GM18873 (cell line): ENCODE data around the gene PMM2.

Source experiments
- ATAC-seq: cut with Tn5 transposase; IDR thresholded peaks from one replicate; pipeline ENCODE4 v1.9.1; 2021; ENCODE audit warnings: mild to moderate bottlenecking, moderate library complexity, moderate number of reproducible peaks; ENCODE audit not compliant: unreplicated experiment, low FRiP score

PMM2 gene

GRCh38 chr16:8882041-8882617, 84.5 kb downstream of the PMM2 start, which contains the start of gene LITAFD:
Gene LITAFD (plus strand): TSS chr16:8882351. CDS start chr16:8884356, 2,005 bp downstream.
- ATAC-seq = no peak

DNA sequence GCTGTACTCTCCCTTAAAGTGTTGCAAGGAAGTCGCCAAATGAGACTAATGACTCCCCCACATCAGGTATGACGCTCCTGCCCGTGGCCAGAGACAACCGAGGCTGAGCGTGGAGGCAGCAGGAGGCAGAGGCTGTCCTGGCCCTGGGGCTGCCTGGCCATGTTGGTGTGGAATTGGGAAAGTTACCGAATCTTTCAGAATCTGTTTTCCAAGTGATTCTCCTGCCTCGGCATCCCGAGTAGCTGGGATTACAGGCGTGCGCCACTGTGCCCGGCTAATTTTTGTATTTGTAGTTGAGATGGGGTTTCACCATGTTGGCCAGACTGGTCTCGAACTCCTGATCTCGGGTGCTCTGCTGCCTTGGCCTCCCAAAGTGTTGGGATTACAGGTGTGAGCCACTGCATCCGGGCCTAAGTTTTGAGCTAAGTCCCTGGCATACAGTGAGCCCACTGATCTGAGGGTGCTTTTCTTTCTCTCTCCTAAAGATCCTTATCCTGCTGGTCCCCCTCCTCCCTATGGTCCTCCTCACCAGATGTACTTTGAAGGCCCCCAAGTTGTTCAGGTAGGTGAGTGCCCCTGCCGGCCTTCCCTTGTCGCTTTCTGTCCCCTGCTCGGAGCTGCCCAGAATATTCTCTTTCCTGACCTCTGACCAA, 85.2 kb downstream of the PMM2 start:
- ATAC-seq = no peak

DNA sequence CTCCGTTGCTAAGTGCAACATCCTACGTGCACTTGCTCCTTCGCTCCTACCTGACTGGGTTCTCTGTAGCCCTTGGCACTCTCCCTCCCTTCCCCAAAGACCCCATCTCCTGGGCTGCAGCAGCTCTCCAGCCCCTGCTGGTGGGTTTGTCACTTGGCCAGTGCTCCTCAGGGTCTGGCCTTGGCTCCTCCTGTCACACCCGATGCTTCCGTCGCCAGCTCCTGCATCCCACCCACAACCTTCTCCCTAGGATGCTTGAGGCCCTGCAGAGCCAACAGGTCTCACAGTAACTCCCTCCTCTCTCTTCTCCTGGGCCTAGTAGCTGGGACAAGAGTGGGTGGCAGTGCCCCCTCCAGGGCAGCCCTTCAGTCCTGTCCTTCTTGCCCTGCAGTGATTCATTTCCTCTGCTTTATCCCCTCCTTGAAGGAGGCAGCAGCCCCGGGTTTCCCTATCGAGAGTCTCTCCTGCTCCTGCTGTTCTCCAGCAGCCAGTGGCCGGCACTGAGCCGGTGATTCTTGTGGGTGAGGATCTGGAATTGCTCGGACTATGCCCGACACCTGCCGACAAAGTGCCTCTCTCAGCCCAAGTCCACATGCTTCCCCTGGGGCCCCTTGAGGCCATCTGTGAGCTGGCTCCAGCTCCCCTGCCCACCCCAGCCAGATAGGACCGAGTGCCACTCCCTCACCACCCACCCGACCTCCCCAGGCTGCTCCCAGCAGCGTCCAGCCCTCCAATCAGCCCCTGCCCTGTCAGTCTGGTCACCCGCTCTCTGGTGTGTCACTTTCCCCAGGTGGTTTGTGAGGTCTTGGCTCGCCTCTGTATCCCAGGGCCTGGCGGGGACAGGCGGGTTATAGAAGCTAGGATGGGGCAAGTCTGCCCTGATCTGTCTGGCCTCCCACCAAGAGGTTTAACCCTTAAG, 88.3 kb downstream of the PMM2 start:
- no peak for ATAC-seq

DNA sequence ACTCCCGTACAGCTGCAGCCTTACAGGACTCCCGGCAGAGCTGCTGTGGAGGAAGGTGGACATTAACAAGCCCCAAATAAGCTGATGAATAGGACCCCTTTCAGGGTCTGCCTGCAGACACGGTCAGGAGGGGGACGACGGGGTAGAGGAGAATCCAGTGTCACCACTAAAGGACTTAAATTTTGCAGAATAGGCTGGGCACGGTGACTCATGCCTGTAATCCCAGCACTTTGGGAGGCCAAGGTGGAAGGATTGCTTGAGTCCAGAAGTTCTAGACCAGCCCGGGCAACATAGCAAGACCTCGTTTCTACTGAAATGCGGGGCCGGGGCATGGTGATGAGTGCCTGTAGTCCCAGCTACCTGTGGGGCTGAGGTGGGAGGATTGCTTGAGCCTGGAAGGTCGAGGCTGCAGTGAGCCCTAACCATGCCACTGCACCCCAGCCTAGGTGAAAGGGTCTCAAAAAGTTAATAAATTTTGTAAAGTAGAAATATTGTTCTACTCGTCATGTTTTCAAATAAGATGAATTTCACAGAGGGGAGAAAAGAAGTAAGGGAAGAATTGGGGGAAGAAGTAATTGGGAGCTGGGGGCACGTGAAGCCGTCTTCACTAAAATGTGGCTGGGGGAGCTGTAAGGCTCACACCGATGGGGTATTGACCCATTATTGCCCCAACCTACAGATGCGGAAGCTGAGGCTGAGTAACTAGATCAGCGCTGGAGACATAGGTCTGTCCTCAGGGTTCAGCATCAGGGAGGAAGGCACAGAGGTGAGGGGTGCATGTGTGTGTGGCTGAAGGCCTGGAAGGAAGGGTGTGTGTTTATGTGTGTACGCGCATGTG, 89.2 kb downstream of the PMM2 start:
- no peak for ATAC-seq

DNA sequence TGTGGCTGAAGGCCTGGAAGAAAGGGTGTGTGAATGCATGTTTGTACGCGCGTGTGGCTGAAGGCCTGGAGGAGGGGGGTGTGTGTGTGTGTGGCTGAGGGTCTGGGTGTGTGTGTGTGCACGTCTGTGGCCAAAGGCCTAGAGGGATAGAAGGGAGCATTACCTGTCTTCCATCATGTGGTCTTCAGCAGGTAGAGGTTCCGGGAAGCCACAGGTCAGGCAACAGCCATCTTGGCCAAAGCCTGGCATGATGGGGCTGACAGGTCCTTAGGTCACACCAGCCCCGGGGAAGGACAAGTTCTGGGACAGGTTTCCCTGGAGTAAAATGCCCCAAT, 89.8 kb downstream of the PMM2 start:
- ATAC-seq = no peak

DNA sequence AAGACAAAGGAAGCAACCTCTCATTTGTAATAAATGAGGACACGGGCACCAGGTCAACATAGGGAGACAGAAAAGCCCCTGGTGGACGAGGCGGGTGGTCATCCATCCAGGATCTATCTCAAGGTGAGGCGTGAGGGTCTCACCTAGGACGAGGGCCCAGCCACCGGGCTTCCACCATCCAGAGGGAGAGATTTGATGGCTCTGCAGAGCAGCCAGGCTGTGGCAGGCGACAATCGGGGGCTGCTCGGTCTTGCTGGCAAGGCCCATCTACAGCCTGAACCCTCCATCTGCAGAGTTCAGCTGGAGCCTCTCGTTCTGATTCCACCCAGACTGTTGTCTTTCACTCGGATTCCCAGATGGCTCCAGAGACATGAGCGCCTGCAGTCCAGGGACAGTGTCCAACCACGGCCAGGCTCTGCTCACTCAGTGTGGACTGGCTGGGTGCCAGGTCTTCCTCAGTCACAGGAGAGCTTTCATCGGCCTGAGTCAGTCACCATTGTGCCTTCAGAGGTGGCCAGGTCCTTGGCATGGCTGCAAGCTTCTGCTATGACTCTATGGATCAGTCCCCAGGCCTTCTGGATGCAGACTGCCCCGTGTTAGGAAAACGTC, 90.4 kb downstream of the PMM2 start:
- ATAC-seq = no peak

- no peak for ATAC-seq
Observed at GRCh38 chr16:8888951-8889892, 91.6 kb downstream of the PMM2 start.

DNA sequence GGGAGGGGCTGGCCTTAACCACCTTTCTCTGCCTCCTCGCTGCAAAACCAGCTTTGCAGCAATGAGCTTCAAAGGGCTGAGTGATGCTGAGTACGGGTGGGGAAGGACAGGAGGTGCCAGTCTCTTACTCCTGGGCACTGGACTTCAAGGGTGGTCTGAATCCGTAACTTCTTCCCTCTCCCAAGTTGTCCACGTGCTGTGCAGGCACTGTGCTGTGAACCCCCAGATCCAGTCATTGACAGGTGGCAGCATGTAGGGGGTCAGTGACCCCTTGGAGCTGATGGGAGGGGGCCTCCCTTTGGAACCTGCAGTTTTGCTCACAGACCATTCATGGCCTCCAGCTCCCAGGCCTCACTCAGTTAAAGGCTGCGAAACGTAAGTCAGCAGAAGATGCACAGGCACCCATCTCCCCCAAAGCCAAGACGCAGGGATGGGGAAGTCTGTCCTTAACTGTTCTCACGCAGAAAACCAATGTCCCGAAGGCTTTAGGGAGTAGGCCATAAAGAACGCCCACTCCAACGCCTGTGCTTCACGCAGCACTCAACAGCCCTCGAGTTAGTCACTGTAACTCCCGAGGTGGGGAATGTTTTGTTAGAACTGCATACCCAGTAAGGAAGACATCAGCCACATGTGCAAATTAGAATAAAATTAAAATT, 92.4 kb downstream of the PMM2 start:
- no peak for ATAC-seq

DNA sequence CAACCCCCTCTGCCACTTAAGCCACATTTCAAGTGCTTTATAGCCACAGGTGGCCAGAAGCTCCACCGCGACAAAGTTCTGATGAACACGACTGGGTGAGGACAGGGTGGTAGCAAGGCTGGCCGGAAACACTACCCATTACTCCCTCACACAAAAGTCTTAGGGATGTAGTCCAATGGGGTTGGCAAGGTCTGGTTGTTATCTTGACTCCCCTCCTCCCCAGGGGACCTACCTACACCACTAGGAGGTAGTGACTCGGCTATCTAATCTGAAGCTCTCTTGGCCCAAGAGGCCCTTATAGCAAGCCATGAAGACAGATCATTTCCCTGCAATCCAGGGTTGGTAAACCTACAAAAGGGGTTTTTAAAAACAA, 92.9 kb downstream of the PMM2 start:
- ATAC-seq = no peak

GRCh38 chr16:8892101-8892575, 94.5 kb downstream of the PMM2 start:
- peak; percentile 13 for ATAC-seq

DNA sequence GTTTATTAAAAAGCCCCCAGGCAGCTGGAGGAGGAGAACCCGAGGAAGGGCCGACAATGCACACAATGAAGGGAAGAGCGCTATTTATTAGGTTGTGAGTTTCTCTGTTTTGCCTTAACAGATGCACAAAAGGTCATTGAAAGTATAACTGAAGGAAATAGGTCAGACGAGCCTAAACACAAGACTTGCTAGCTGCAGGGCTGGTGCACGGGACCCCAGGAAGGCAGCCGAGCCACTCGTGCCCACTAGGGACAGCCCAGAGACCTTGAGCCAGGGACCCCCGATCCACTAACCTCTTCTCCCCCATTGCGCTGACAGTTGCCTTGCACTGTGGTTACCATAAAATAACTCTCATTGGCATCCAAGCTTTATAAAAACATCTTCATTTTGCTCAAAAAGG, 95.8 kb downstream of the PMM2 start:
- no peak for ATAC-seq

GRCh38 chr16:8893976-8894690, 96.5 kb downstream of the PMM2 start:
- no peak for ATAC-seq

GRCh38 chr16:8894736-8895334, 97.2 kb downstream of the PMM2 start:
- no peak for ATAC-seq

GRCh38 chr16:8898660-8899318, 101.2 kb downstream of the PMM2 start:
- no peak for ATAC-seq
